ENCODE data around the gene GPR158.

Gene GPR158

GRCh38 chr10:25578061-25578460, 403.3 kb downstream of the GPR158 start:
- Histone ChIP-seq H3K4me3 (no peak overlapping the region), H3K27ac (no peak overlapping the region)
- no peak for DNase-seq (ENCODE audit: low spot score)
- TF ChIP-seq CTCF (IDR thresholded peaks at IDR 0.05) = no peak

DNA sequence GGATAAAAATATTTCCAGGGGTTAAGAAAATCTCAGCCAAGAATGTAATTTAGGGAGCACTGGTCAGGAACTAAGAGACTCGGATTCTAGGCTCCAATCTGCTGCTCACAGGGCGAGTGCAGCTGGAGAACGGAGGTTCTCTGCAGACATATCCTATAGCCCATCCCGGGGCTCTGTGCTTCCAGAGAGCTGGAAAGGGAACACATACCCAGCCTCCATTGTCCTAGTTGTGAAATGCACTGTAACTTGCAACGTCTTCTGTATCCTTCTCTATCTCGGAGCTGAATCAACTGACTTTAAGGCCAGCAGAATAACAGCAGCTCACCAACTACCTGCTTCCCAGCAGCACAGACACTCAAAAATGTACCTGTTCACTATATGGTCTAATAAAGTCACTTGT, 408.2 kb downstream of the GPR158 start:
- Histone ChIP-seq H3K4me3 (no peak overlapping the region), H3K27ac (no peak overlapping the region)
- TF ChIP-seq CTCF (IDR thresholded peaks at IDR 0.05) = no peak
- no peak for DNase-seq (ENCODE audit: low spot score)

DNA sequence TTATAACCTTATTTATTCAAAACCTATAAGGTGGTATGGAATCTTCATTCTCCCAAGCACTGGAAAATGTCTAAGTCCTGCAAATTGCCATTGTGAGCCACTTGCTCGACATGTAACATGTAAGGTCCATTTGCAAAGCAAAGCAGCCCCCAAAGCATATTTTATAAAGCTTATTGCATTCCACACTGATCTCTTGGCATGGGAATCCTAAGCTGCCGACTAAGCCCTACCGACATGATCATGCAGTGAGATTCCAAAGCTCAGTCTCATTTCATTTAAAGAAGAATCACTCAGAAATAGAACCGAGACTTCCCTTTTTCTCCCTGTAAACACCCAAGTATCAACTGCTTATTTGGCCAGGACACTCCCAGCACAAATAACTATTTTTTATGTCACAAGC, 425.9 kb downstream of the GPR158 start:
- no peak overlapping the region for H3K4me3 ChIP-seq
- no peak for TF ChIP-seq CTCF (IDR thresholded peaks at IDR 0.05)
- no peak overlapping the region for H3K27ac ChIP-seq
- no peak for DNase-seq (ENCODE audit: low spot score)

GRCh38 chr10:25604591-25604990, 429.8 kb downstream of the GPR158 start:
- TF ChIP-seq CTCF (IDR thresholded peaks at IDR 0.05) = no peak

DNA sequence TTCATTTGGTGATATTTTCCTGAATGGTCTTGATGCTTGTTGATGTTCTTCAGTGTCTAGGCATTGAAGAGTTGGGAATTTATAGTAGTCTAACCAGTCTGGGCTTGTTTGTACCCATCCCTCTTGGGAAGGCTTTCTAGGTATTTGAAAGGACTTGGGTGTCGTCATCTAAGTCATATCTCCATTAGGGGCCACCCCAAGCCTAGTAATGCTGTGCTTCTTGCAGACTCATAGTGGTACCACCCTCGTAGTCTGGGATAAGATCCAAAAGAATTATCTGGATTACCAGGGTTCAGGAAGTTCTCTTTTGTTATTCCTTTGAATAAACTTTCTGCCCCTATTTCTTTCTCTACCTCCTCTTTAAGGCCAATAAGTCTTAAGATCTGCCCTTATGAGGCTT, 439.9 kb downstream of the GPR158 start:
- no peak overlapping the region for H3K4me3 ChIP-seq
- no peak for TF ChIP-seq CTCF (IDR thresholded peaks at IDR 0.05)
- no peak for DNase-seq (ENCODE audit: low spot score)
- no peak overlapping the region for H3K27ac ChIP-seq

More at GRCh38 chr10:25604591-25604990, 429.8 kb downstream of the GPR158 start:
- no peak overlapping the region for H3K4me3 ChIP-seq
- DNase-seq (ENCODE audit: low spot score) = no peak
- H3K27ac ChIP-seq = no peak overlapping the region

- DNase-seq (ENCODE audit: low spot score) = no peak
- H3K4me3 ChIP-seq = no peak overlapping the region
- no peak for TF ChIP-seq CTCF (IDR thresholded peaks at IDR 0.05)
- H3K27ac ChIP-seq = no peak overlapping the region
Observed at GRCh38 chr10:25615926-25616325, 441.1 kb downstream of the GPR158 start.

DNA sequence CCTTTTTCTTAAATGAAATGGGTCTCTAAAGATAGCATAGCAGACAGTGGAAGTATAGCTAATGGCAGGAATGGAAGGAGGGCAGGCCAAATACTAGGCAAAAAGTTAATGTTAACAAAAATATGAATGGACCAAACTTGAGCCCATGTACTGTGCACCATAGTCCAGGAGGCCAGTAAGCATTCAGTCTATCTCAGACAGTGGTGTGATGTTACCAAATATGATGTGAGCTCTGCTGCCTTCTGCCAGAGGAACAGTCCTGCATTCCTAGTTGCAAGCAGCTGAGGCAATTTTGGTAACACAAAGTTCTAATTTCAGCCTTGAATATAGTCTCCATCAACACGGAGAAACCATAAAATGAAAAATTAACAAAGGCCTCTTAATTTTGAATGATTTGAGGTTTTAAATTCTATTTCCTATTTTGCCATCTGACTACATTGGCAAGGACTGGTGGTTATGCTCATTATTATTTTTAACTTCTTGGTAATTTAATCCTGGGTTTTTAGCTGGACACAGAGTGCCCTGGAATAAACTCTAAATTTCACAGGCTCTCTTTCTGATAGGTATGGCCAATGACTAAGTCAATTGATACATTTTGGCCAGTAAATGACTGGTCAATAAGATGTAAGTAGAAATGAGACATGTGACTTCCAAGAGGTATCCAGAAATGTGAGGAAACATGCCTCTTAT, 442.2 kb downstream of the GPR158 start:
- DNase-seq (ENCODE audit: low spot score) = no peak
- TF ChIP-seq CTCF (IDR thresholded peaks at IDR 0.05) = no peak
- no peak overlapping the region for H3K4me3 ChIP-seq
- H3K27ac ChIP-seq = no peak overlapping the region

Measured in coronary artery (tissue), 2 donors.